A549 treated with GW870086 at 1 μM for 4 hours (cell line): Measurements from ENCODE around the gene HOXC5. TPM values are rescaled to one million over a fixed set of nuclear protein-coding genes. Genes with fewer than 3 reads are reported as not detected.

Experiments used
- total RNA-seq: library from RNA; stranded (reverse); fragments of 200-300 nt; extraction: Qiagen RNA extraction; gene quantifications from 5 replicates; pipeline ENCODE4 v1.2.3, GENCODE V29; 2022; ENCODE audit warnings: low read depth

HOXC5 gene
- 0.38 to 1.3 TPM (median 0.61 TPM) in 5 replicates for total RNA-seq

GRCh38 chr12:54032627-54033100 lies at the start of gene HOXC5:
Gene HOXC5, plus strand, starts transcription at chr12:54033050. Its CDS starts 73 bp downstream, at chr12:54033123.

GRCh38 chr12:53984901-53985691 lies 47.8 kb upstream of the HOXC5 start, which contains the start of gene HOXC10:
Gene HOXC10, plus strand, starts transcription at chr12:53985146. Its CDS starts 114 bp downstream, at chr12:53985260.

GRCh38 chr12:54000116-54001114 lies 32.4 kb upstream of the HOXC5 start, which contains the start of gene HOXC9:
Gene HOXC9, plus strand, starts transcription at chr12:54000161. Its CDS starts 28 bp downstream, at chr12:54000189.

GRCh38 chr12:54028314-54029201 lies 4.3 kb upstream of the HOXC5 start, which contains the start of gene HOXC6:
Gene HOXC6, plus strand, starts transcription at chr12:54028440. Its CDS starts 82 bp downstream, at chr12:54028522.

GRCh38 chr12:54053751-54054741 lies 21.2 kb downstream of the HOXC5 start, which contains the start of gene HOXC4:
Gene HOXC4, plus strand, starts transcription at chr12:54053835. Its CDS starts 88 bp downstream, at chr12:54053923.

Other genes starting within 250 kb of the HOXC5 start
- gene HOXC13, start 94.2 kb upstream of the HOXC5 start, total RNA-seq: 14.2 to 23.5 TPM (median 16.9 TPM) in 5 replicates
- not detected in 5 replicates for gene HOXC12, start 78.1 kb upstream of the HOXC5 start, total RNA-seq
- gene HOXC11, start 59.9 kb upstream of the HOXC5 start, total RNA-seq: 0.52 to 0.74 TPM (median 0.58 TPM) in 5 replicates
- gene HOTAIR, start 58.1 kb upstream of the HOXC5 start, total RNA-seq: 0.10 to 0.40 TPM (median 0.23 TPM) in 5 replicates
- 2.1 to 4.3 TPM (median 2.5 TPM) in 5 replicates for gene HOXC10, start 47.9 kb upstream of the HOXC5 start, total RNA-seq
- 9.4 to 15.9 TPM (median 11.8 TPM) in 5 replicates for gene HOXC9, start 32.9 kb upstream of the HOXC5 start, total RNA-seq
- 4.4 to 5.3 TPM (median 4.5 TPM) in 5 replicates for gene HOXC8, start 24.1 kb upstream of the HOXC5 start, total RNA-seq
- gene HOXC6, start 4.6 kb upstream of the HOXC5 start, total RNA-seq: 3.7 to 4.8 TPM (median 4.4 TPM) in 5 replicates
- 1.9 to 3.5 TPM (median 3.5 TPM) in 5 replicates for gene HOXC4, start 20.8 kb downstream of the HOXC5 start, total RNA-seq
- gene SMUG1, start 155.9 kb downstream of the HOXC5 start, total RNA-seq: 25.0 to 34.6 TPM (median 30.1 TPM) in 5 replicates
- gene CBX5, start 247.1 kb downstream of the HOXC5 start, total RNA-seq: 20.9 to 25.9 TPM (median 23.1 TPM) in 5 replicates
- gene HNRNPA1, start 247.7 kb downstream of the HOXC5 start, total RNA-seq: 1,512 to 2,276 TPM (median 1,557 TPM) in 5 replicates